ENCODE results near the gene KDSR. TPM values are rescaled to one million over a fixed set of nuclear protein-coding genes. Genes with fewer than 3 reads are reported as not detected.

The KDSR gene
- total RNA-seq, 1 donor from 2014 or later, result 12.2 TPM

- DNase-seq (ENCODE audit: low spot score in 2 of 2), result no peak
- no peak for FAIRE-seq
Measured at GRCh38 chr18:63290166-63290820, 76.7 kb downstream of the KDSR start.

GRCh38 chr18:63288311-63288710, 78.7 kb downstream of the KDSR start:
- no peak for DNase-seq (ENCODE audit: low spot score in 2 of 2)

GRCh38 chr18:63287691-63288220, 79.2 kb downstream of the KDSR start:
- DNase-seq (ENCODE audit: low spot score in 2 of 2) (no peak), FAIRE-seq (no peak)

More at GRCh38 chr18:63288311-63288710, 78.7 kb downstream of the KDSR start:
- no peak for FAIRE-seq

- DNase-seq (ENCODE audit: low spot score in 2 of 2) (no peak), FAIRE-seq (no peak)
Measured at GRCh38 chr18:63286926-63287325, 80.1 kb downstream of the KDSR start.

GRCh38 chr18:63284827-63285733, 81.9 kb downstream of the KDSR start:
- DNase-seq (ENCODE audit: low spot score in 2 of 2), result no peak
- no peak for FAIRE-seq

GRCh38 chr18:63284173-63284799, 82.7 kb downstream of the KDSR start:
- DNase-seq (ENCODE audit: low spot score in 2 of 2), result no peak
- no peak for FAIRE-seq

GRCh38 chr18:63283305-63284094, 83.5 kb downstream of the KDSR start:
- FAIRE-seq (no peak), DNase-seq (ENCODE audit: low spot score in 2 of 2) (no peak)

- no peak for FAIRE-seq
- no peak for DNase-seq (ENCODE audit: low spot score in 2 of 2)
Measured at GRCh38 chr18:63282793-63283192, 84.2 kb downstream of the KDSR start.

Other genes with a start within 250 kb of the KDSR start
- 17.9 TPM for gene BCL2, start 47.4 kb downstream of the KDSR start, total RNA-seq
- 40.8 TPM for gene VPS4B, start 55.3 kb upstream of the KDSR start, total RNA-seq
- gene SERPINB5, start 109.8 kb upstream of the KDSR start, total RNA-seq, result under 0.01 TPM
- not detected for gene SERPINB12, start 175.2 kb upstream of the KDSR start, total RNA-seq
- gene SERPINB13, start 220.1 kb upstream of the KDSR start, total RNA-seq, result 0.41 TPM